GM19372 (cell line): ENCODE results near the gene CEACAM3.

ENCODE experiments used
- ATAC-seq: cut with Tn5 transposase; IDR thresholded peaks from one replicate; pipeline ENCODE4 v1.9.1; 2021; ENCODE audit warnings: mild to moderate bottlenecking, low read depth, moderate library complexity; ENCODE audit not compliant: unreplicated experiment

The CEACAM3 gene

GRCh38 chr19:41843371-41843770, 47.0 kb downstream of the CEACAM3 start:
- ATAC-seq: no peak

- no peak for ATAC-seq
These were observed 48.2 kb downstream of the CEACAM3 start, which contains the start of gene LYPD4 for GRCh38 chr19:41844601-41845000. Gene LYPD4 (minus strand): TSS chr19:41844683. CDS start chr19:41839285, 5,398 bp downstream.

- no peak for ATAC-seq
These were observed 48.4 kb downstream of the CEACAM3 start, which contains the start of gene DMRTC2 for GRCh38 chr19:41845001-41845050. Gene DMRTC2 (plus strand): TSS chr19:41845042. CDS start chr19:41847429, 2,387 bp downstream.

- ATAC-seq: no peak
These were observed 48.7 kb downstream of the CEACAM3 start for GRCh38 chr19:41845051-41845590.

- ATAC-seq: no peak
These were observed 51.1 kb downstream of the CEACAM3 start for GRCh38 chr19:41847351-41848105.

- no peak for ATAC-seq
These were observed 52.3 kb downstream of the CEACAM3 start for GRCh38 chr19:41848666-41849065.

- no peak for ATAC-seq
These were observed 52.7 kb downstream of the CEACAM3 start for GRCh38 chr19:41849067-41849466.

- no peak for ATAC-seq
These were observed 54.0 kb downstream of the CEACAM3 start for GRCh38 chr19:41850381-41850780.

GRCh38 chr19:41851456-41851855, 55.1 kb downstream of the CEACAM3 start:
- no peak for ATAC-seq

GRCh38 chr19:41853344-41853743, 57.0 kb downstream of the CEACAM3 start:
- ATAC-seq: no peak

- ATAC-seq: no peak
These were observed 57.4 kb downstream of the CEACAM3 start for GRCh38 chr19:41853768-41854167.

GRCh38 chr19:41859213-41859617, 62.8 kb downstream of the CEACAM3 start:
- ATAC-seq: no peak

- ATAC-seq: peak; percentile 75
These were observed 63.4 kb downstream of the CEACAM3 start, which contains the start of gene RPS19 for GRCh38 chr19:41859618-41860418. Gene RPS19 (plus strand): TSS chr19:41860255. CDS start chr19:41860775, 520 bp downstream.

GRCh38 chr19:41860419-41861115, 64.2 kb downstream of the CEACAM3 start:
- no peak for ATAC-seq
